T-helper 2 cell treated with Interferon-gamma antibody and Interleukin-4, amounts not matched to agents 5 μg/mL and 100 μg/mL, for 36 hours (primary cell): ENCODE data around the gene KIF26A.

ENCODE experiments used
- DNase-seq: peaks from one replicate; pipeline ENCODE4 v3.0.0; 2021; ENCODE audit warnings: low spot score
- H3K27ac Mint-ChIP-seq: one replicate; pipeline ENCODE4 v1.8.0; 2021; ENCODE audit warnings: mild to moderate bottlenecking, mixed read lengths
- H3K27me3 Mint-ChIP-seq: one replicate; pipeline ENCODE4 v1.8.0; 2021; ENCODE audit warnings: low read depth, mixed read lengths
- H3K36me3 Mint-ChIP-seq: one replicate; pipeline ENCODE4 v1.8.0; 2021; ENCODE audit warnings: low read depth, mixed read lengths
- H3K4me1 Mint-ChIP-seq: one replicate; pipeline ENCODE4 v1.8.0; 2021; ENCODE audit warnings: low read depth, mixed read lengths
- H3K4me3 Mint-ChIP-seq: one replicate; pipeline ENCODE4 v1.8.0; 2022; ENCODE audit warnings: mild to moderate bottlenecking, moderate library complexity, mixed read lengths
- H3K9me3 Mint-ChIP-seq: one replicate; pipeline ENCODE4 v1.8.0; 2021; ENCODE audit warnings: mixed read lengths

Gene KIF26A

DNA sequence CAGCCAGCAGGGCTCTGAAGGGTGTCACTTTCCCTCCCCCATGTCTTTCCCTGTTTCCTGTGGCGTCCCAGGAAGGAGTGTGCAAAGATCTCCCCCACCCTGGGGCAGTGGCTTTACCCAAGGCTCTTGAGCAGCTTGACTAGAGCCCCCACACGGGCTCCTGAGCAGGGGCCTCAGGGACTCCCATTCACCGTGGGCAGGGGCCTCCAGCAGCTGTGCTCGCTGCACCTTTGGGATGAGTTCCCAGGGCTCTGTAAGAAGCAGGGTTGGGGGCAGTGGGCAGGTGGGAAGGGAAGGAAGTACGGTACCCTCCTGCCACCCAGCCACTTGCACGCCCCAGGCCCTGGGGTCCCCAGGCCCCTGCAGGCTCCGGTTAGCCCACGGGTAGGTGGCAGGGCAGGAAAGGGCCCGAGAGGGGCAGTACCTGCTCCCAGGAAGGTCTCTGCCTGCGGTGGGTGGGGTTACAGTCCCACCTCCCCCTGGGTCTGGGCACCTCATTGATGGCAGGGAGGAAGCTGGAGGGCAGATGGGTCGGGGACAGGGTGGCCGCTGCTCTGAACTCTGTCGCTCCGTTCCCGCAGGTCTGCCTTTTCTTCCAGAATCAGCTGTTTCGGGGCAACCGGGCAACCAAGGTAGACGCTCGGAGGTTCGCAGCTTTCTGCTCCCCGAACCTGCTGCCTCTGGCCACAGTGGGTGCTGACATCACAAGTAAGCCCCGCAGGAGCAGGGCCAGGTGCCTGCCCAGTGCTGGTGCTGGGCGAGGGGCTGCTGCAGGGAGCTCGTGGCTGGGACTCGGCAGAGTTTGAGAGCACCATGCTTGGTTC is 39.9 kb upstream of the KIF26A start:
- Mint-ChIP-seq H3K27ac (no peak overlapping the region), H3K4me1 (peaks cover 1% of the 10 kb centered on the region), H3K27me3 (no peaks in the 10 kb centered on the region), H3K9me3 (no peaks in the 10 kb centered on the region), H3K36me3 (no peaks in the 10 kb centered on the region), H3K4me3 (no peak overlapping the region)
- no peak for DNase-seq

DNA sequence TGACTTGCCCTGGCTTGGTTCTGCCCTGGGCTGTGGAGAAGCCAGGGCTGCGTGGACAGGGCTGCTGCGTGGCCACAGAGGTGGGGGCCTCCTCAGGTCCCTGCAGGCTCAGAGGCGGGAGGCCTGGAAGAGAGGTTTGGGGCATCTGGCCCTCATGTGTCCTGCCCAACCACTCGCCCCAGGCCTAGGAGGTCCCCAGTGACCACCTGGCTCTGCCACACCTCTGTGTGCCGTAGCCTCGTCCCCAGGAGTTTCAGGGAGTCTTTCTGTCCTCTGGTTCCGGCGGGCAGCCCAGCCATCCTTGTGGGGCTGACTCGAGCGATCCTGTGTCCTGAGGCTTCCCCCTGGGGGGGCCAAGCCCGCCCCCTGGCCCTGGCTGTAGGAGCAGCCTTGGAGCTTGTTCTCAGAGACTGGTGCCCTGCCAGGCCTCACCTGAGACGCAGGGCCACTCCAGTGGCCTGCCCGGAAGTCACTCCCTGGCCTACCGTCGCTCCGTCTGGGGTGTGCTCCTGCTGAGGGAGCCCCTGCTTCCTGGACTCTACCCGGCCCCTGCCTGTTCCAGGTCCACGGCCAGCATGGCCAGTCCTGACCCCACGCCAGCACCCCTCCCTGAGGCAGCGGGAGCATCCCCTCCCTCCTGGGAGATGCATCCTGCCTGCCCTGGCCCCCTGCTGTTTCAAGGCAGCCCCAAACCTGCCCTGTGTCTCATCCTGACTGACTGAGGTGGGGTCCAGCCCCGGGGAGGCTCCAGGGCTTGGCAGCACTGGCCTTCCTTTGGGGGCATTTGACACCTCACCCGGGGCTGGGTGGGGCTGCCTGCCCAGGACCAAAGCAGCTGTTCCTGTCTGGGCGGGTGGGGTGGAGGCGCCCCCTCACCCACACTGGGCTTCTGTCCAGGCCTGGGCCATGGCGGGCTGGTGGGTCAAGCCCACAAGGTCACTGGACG is 39.0 kb upstream of the KIF26A start:
- no peak for DNase-seq
- Mint-ChIP-seq H3K4me3 (no peak overlapping the region), H3K9me3 (no peaks in the 10 kb centered on the region), H3K27me3 (no peaks in the 10 kb centered on the region), H3K27ac (no peak overlapping the region), H3K36me3 (no peaks in the 10 kb centered on the region), H3K4me1 (peaks cover 1% of the 10 kb centered on the region)

DNA sequence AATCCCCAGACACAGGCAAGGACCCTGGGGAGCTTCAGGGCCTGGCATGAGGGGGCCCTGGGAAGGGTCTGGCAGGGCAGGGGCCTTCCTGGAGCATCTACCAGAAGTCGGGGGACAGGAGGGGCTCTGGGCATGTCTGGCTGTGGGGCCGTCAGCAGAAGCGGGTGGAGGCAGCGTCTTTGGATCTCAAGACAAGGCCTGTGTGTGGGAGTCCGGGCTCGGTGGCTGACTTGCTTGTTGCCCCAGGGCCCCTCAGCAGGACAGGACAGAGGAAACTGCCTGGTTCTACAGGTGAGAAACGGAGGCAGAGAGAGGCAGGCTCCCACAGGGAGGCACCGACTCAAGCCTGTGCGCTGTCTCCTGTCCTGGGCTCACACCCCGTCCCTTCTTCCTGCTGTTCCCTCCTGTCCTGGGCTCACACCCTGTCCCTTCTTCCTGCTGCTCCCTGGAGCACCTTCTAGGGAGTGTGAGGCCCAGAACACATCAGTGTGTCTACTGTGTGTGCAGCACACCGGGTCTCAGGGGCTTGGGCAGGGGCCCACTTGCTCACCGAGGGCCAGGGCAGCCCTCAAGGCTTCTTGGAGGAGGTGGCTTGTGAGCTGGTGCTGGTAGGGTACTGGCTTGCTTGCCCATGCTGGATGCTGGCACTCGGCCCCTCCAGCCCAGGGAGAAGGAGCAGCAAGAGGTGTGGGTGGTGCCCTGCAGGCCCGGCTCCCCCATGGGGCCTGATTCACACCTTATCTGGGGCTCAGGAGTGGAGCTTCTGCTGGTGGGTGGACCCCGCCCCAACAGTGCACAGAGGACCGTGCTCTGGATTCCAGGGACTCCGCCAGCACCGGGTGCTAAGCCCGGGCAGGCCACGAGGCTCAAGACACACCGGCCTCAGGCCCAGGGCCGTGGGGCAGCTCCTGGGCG is 38.0 kb upstream of the KIF26A start:
- no peak for DNase-seq
- H3K9me3 Mint-ChIP-seq, result no peaks in the 10 kb centered on the region
- H3K27me3 Mint-ChIP-seq, result no peaks in the 10 kb centered on the region
- no peaks in the 10 kb centered on the region for H3K4me1 Mint-ChIP-seq
- no peak overlapping the region for H3K27ac Mint-ChIP-seq
- no peak overlapping the region for H3K4me3 Mint-ChIP-seq
- H3K36me3 Mint-ChIP-seq, result no peaks in the 10 kb centered on the region

DNA sequence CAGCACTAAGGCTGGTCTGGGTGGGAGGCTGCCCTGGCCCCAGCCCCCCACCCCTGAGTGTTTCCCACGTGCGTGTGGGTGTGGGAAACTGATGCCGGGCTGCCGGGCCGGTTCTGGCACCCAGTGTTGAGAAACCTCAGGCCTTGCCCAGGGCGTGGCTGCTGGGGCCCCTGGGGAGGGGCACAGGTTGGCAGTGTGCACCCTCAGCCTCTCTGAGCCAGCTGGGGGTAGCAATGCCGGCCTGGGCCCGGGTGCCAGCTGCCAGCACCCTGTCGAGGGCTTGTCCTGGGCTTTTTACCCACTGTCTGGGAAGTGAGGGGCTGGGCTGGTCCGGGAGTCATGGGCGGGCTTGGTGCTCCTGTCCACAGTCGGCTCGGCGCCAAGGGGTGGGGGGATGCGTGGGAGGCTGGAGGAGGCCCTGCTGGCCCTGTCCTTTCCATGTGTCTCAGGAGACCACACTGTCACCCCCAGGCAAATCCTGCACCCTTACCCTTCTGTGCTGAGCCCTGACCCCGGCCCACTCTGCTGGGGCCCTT is 37.2 kb upstream of the KIF26A start:
- Mint-ChIP-seq H3K9me3 (no peaks in the 10 kb centered on the region), H3K36me3 (no peaks in the 10 kb centered on the region), H3K4me1 (no peaks in the 10 kb centered on the region), H3K27me3 (no peaks in the 10 kb centered on the region), H3K27ac (no peak overlapping the region), H3K4me3 (no peak overlapping the region)
- no peak for DNase-seq

DNA sequence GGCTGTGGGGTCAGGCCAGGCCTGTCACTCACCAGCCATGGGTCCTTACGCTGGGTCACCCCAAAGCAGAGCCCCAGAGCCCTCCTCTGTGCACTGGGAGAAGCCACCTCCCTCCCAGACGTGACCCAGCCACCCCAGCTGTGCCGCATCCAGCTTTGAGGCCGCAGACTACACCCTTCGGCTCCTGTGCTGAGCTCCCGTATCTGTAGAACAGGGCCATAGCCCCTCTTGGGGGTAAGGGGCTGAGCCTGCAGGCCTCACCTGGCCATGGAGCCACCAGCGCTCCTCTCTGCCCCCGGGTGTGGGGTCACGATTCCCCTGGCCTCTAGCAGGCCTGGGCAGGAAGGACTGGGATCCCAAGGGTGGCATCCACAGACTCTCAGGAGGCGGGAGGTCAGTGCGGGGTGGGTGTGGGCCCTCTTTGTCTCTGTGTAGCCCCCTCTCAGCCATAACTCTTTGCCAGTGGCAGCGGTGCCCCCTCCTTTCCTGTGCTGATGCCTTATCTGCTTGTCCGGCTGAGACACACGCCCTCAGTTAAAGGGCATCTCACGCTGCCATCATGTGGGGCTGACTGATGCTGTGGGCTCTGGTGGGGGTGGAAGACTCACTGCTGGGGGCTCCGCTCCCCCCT is 36.6 kb upstream of the KIF26A start:
- Mint-ChIP-seq H3K27me3 (no peaks in the 10 kb centered on the region), H3K4me3 (no peak overlapping the region), H3K27ac (no peak overlapping the region), H3K9me3 (no peaks in the 10 kb centered on the region), H3K36me3 (no peaks in the 10 kb centered on the region), H3K4me1 (no peaks in the 10 kb centered on the region)
- no peak for DNase-seq

DNA sequence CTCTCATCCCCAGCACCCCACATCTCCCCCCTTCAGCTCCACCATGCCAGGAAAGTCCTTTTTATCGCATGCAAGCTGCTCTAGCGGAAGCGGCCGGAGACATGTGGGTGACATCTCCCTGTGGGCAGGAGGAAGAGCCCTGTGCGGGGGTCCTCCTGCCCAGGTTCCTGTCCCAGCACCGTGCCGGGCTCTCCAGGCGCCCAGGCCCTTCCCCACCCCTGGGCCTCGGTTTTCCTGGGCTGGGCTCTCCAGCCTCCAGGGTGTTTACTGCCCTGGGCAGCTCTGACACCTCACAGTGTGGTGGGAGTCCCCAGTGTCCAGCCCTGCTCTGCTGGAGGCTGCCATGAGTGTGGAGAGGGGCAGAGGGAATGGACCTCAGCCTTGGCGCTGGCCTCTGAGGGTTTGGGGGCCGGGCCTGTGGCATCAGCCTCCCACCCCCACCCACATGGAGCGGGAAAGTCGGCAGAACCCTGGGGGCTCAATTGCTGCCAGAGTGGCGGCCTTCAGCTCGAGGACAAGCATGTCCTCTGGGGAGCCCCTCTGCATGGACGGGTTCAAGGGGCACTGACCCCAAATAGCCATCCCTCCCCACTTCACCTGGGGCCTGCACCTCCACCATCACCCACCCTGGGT is 36.0 kb upstream of the KIF26A start:
- no peaks in the 10 kb centered on the region for H3K36me3 Mint-ChIP-seq
- H3K27ac Mint-ChIP-seq, result no peak overlapping the region
- H3K4me3 Mint-ChIP-seq, result no peak overlapping the region
- no peaks in the 10 kb centered on the region for H3K4me1 Mint-ChIP-seq
- DNase-seq, result no peak
- no peaks in the 10 kb centered on the region for H3K27me3 Mint-ChIP-seq
- no peaks in the 10 kb centered on the region for H3K9me3 Mint-ChIP-seq

DNA sequence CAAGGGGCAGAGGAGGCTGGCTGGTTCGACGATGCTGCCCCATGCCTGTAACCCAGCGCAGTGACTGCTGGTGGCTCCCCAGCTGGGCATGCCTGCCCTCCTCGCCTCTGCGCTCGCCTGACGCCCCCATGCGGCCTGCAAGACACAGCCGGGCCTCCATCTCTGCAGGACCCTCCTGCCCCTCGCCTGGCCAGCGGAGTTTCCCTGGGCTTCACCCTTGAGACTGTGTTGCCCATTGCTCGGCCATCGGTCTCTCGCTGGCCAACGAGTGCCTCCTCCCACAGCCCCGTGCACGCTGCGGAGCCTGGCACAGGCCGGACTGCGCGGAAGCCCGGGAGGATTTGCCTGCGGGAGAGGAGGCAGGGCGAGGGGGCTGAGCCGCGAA is 35.3 kb upstream of the KIF26A start:
- Mint-ChIP-seq H3K27ac (no peak overlapping the region), H3K27me3 (no peaks in the 10 kb centered on the region)
- DNase-seq, result no peak

DNA sequence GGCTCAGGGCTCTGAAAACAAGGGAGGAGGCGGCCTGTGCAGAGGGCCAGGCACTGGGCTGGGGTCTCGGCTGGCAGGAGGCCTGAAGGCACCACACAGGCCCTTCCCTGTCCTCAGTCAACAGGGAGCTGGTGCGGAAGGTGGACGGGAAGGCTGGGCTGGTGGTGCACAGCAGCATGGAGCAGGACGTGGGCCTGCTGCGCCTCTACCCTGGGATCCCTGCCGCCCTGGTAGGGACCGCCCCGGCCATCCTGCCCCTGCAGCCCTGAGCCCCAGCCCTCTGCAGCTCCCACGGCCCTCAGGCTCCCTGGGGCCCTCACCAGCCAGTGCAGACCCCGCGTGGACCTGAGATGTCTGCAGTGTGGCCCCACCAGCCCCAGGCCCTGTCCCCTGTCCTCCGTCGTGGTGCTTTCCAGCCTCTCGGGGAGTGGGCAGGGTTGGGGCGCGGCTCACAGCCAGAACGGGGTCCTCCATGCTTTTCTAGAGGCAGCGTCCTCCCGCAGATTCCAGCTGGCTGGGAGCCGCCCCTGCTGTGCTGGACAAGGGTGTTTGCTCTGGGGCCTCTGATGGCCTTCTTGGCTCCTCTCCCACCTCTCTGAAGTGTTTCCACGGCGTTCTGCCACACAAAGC is 34.8 kb upstream of the KIF26A start:
- no peak overlapping the region for H3K27ac Mint-ChIP-seq
- H3K36me3 Mint-ChIP-seq, result no peaks in the 10 kb centered on the region
- no peaks in the 10 kb centered on the region for H3K9me3 Mint-ChIP-seq
- H3K4me1 Mint-ChIP-seq, result no peaks in the 10 kb centered on the region
- H3K27me3 Mint-ChIP-seq, result no peaks in the 10 kb centered on the region
- H3K4me3 Mint-ChIP-seq, result no peak overlapping the region
- no peak for DNase-seq

More for the DNA sequence above, 35.3 kb upstream of the KIF26A start:
- Mint-ChIP-seq H3K36me3 (no peaks in the 10 kb centered on the region), H3K4me3 (no peak overlapping the region), H3K4me1 (no peaks in the 10 kb centered on the region), H3K9me3 (no peaks in the 10 kb centered on the region)

DNA sequence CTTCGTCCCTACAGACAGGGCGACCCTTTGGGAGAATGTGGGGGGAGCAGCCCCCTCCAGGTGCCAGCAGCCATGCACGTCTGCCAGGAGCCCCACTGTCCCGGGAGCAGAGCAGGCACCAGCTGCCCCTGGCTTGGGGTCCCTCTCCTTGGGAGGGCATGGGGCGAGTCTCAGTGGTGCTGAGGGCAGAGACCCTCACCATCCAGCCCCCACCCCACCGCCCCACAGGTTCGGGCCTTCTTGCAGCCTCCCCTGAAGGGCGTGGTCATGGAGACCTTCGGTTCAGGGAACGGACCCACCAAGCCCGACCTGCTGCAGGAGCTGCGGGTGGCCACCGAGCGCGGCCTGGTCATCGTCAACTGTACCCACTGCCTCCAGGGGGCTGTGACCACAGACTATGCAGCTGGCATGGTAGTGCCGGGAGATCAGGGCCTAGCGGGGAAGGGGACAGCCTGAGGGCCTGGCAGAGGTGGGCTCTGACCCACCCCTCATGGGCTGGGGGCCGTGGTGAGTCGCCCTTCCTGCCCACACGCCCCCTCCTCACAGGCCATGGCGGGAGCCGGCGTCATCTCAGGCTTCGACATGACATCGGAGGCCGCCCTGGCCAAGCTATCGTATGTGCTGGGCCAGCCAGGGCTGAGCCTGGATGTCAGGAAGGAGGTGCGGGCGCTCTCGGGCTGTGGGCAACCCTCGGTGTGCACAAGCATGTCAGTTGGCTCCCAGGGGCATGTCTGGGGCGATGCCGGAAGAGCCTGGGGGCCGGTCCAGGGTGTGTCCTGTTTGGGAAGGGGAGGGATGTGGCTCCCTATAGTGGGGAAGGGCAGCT is 34.1 kb upstream of the KIF26A start:
- Mint-ChIP-seq H3K4me1 (no peaks in the 10 kb centered on the region), H3K36me3 (no peaks in the 10 kb centered on the region), H3K4me3 (no peak overlapping the region), H3K27ac (no peak overlapping the region), H3K9me3 (no peaks in the 10 kb centered on the region), H3K27me3 (no peaks in the 10 kb centered on the region)
- DNase-seq, result no peak

DNA sequence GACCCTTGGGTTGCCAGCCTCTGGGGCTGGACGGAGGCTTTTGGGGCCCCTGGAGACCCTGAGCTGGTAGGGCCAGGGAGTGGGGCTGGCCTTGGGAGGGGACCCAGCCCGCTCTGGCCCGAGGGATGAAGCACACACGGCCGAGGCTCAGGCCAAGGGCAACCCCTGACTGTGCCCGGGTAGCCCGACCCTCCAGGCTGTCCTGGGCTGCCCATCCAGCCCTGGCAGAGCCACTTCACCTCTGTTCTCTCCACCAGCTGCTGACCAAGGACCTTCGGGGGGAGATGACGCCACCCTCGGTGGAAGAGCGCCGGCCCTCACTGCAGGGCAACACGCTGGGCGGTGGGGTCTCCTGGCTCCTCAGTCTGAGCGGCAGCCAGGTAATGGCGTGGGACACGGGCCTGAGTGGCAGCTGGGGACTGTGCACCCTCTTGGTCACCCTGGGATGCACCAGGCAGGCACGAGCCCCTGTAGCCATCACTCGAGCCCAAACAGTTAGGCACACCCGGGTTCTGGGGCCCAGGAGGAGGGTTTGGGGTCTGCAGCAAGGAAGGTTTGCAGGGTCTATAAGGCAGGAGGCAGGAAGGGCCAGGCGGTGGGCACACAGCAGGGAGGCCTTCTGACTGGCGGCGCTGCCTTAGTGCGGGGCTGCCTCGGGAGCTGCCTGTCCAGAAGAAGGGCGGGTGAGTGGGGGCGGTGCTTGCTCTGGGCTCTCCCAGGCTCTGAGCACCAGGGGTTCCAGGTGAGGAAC is 33.1 kb upstream of the KIF26A start:
- Mint-ChIP-seq H3K4me3 (no peak overlapping the region), H3K27me3 (no peaks in the 10 kb centered on the region), H3K36me3 (no peaks in the 10 kb centered on the region), H3K9me3 (no peaks in the 10 kb centered on the region), H3K27ac (no peak overlapping the region), H3K4me1 (no peaks in the 10 kb centered on the region)
- no peak for DNase-seq

DNA sequence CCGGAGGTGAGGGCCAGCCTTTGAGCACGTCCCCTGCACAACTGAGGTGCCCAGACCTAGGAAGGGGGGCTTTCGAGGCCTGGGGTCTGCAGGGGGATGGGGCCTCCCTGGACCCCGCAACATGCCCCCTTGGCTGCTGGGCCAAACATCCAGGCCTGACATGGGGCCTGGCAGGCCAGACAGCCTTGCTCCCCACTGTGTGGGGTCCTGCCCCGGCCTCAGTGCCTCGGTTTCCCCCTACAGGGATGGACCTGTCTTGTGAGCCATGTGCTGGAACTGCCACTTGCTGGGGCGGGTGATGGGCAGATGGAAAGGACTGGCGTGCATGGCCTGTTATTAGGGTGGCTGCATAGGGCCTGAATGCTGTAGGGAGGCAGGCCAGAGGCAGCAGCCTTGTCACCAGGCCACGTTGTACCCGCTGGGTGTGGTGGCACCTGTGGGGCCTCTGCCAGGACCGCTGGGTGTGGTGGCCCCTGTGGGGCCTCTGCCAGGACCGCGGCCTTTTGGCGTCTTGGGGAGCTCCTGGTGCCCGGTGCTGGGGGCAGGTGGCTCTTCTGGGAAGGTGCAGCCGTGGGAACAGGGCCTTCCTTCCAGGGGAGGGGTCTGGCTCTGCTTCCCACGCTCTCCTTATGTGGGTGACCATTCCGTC is 32.4 kb upstream of the KIF26A start:
- DNase-seq, result no peak
- no peak overlapping the region for H3K27ac Mint-ChIP-seq
- no peaks in the 10 kb centered on the region for H3K4me1 Mint-ChIP-seq
- no peaks in the 10 kb centered on the region for H3K36me3 Mint-ChIP-seq
- H3K4me3 Mint-ChIP-seq, result no peak overlapping the region
- no peaks in the 10 kb centered on the region for H3K27me3 Mint-ChIP-seq
- no peaks in the 10 kb centered on the region for H3K9me3 Mint-ChIP-seq
